ENCODE data around the gene MBOAT1.

MBOAT1 gene

GRCh38 chr6:20084411-20084810 is 127.9 kb downstream of the MBOAT1 start:
- DNase-seq (ENCODE audit: low read depth), result no peak
- H3K4me3 ChIP-seq (ENCODE audit: low read depth, low read length), result no peak overlapping the region
- TF ChIP-seq, protein P1, sequence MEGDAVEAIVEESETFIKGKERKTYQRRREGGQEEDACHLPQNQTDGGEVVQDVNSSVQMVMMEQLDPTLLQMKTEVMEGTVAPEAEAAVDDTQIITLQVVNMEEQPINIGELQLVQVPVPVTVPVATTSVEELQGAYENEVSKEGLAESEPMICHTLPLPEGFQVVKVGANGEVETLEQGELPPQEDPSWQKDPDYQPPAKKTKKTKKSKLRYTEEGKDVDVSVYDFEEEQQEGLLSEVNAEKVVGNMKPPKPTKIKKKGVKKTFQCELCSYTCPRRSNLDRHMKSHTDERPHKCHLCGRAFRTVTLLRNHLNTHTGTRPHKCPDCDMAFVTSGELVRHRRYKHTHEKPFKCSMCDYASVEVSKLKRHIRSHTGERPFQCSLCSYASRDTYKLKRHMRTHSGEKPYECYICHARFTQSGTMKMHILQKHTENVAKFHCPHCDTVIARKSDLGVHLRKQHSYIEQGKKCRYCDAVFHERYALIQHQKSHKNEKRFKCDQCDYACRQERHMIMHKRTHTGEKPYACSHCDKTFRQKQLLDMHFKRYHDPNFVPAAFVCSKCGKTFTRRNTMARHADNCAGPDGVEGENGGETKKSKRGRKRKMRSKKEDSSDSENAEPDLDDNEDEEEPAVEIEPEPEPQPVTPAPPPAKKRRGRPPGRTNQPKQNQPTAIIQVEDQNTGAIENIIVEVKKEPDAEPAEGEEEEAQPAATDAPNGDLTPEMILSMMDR (IDR thresholded peaks at IDR 0.05; ENCODE audit: control insufficient read depth, extremely low read depth, insufficient read depth), result no peak

GRCh38 chr6:20071998-20072397 is 140.3 kb downstream of the MBOAT1 start:
- no peak overlapping the region for H3K4me3 ChIP-seq (ENCODE audit: low read depth, low read length)
- no peak for DNase-seq (ENCODE audit: low read depth)
- TF ChIP-seq, protein P1 (IDR thresholded peaks at IDR 0.05; ENCODE audit: control insufficient read depth, extremely low read depth, insufficient read depth), result no peak

DNA sequence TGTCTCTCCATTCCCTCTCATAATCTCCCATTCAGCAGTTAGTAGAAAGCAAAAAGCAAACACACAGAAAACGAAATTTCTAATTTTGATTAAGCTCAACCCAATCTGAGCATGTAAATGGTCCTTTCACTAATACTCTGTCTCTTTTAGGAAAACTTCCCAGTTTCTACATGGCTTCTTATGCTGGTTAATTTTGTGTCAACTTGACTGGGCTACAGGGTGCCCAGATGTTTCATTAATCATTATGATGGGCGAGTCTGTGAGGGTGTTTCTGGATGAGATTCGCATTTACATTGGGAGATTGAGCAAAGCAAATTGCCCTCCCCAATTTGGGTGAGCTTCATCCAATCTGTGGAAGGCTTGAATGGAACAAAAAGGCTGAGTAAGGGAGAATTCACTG is 142.2 kb downstream of the MBOAT1 start:
- no peak for DNase-seq (ENCODE audit: low read depth)
- no peak overlapping the region for H3K4me3 ChIP-seq (ENCODE audit: low read depth, low read length)
- TF ChIP-seq, protein P1 (IDR thresholded peaks at IDR 0.05; ENCODE audit: control insufficient read depth, extremely low read depth, insufficient read depth), result no peak

- DNase-seq (ENCODE audit: low read depth), result peak; percentile 15
- TF ChIP-seq, protein P1 (IDR thresholded peaks at IDR 0.05; ENCODE audit: control insufficient read depth, extremely low read depth, insufficient read depth), result no peak
- no peak overlapping the region for H3K4me3 ChIP-seq (ENCODE audit: low read depth, low read length)
These were observed 143.2 kb downstream of the MBOAT1 start for GRCh38 chr6:20069021-20069522.

DNA sequence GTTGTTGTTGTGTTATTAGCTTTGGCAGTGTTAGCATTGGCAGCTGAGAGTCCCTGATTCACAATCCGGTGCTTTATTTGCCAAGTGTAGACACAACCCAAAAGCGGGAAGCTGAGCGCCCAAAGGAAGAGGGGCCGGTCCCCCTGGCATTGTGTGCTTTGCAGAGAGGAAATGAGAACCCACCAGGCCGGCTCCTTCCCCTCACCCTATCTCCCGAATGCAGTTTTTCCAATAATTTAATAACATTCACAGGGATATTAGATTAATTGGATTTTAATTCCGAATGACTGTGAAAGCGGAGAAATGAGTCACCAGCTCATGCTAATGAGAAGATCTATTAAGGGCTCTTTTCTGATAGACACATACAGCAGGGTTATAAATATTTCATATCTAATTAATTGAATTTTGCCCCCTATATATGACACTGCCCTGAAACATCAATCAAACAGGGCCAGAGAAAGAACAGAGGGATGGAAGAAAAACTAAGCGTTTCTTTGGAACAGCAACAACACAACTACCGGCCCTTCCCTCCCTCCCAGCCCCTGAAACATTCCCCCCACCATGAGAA is 143.8 kb downstream of the MBOAT1 start:
- TF ChIP-seq, protein P1 (IDR thresholded peaks at IDR 0.05; ENCODE audit: control insufficient read depth, extremely low read depth, insufficient read depth), result no peak
- no peak overlapping the region for H3K4me3 ChIP-seq (ENCODE audit: low read depth, low read length)
- no peak for DNase-seq (ENCODE audit: low read depth)

- DNase-seq (ENCODE audit: low read depth), result no peak
- no peak overlapping the region for H3K4me3 ChIP-seq (ENCODE audit: low read depth, low read length)
- TF ChIP-seq, protein P1 (IDR thresholded peaks at IDR 0.05; ENCODE audit: control insufficient read depth, extremely low read depth, insufficient read depth), result no peak
These were observed 150.3 kb downstream of the MBOAT1 start for GRCh38 chr6:20061952-20062351.

GRCh38 chr6:20060252-20060651 is 152.0 kb downstream of the MBOAT1 start:
- H3K4me3 ChIP-seq (ENCODE audit: low read depth, low read length), result no peak overlapping the region
- TF ChIP-seq, protein P1 (IDR thresholded peaks at IDR 0.05; ENCODE audit: control insufficient read depth, extremely low read depth, insufficient read depth), result no peak
- no peak for DNase-seq (ENCODE audit: low read depth)
